Vagina (tissue), 2 donors: ENCODE measurements around the gene MAG. TPM values are rescaled to one million over a fixed set of nuclear protein-coding genes. Genes with fewer than 3 reads are reported as not detected.

Experiments used
- DNase-seq, 2 donors: peaks; one replicate each; pipeline ENCODE4 v3.0.0-alpha.2; 2017; ENCODE audit errors: extremely low spot score in 2 of 2
- H3K27ac ChIP-seq: fragments of 200-600 bp; sonication (generic); one replicate; pipeline ENCODE4 v1.5.1; 2019
- H3K27me3 ChIP-seq: fragments of 200-600 bp; sonication (generic); one replicate; pipeline ENCODE4 v1.5.1; 2019
- H3K36me3 ChIP-seq, 2 donors: fragments of 200-600 bp; sonication (generic); one replicate each; pipeline ENCODE4 v1.5.1; 2017 to 2019
- H3K4me1 ChIP-seq: fragments of 200-600 bp; sonication (generic); one replicate; pipeline ENCODE4 v1.5.1; 2019
- H3K4me3 ChIP-seq, 2 donors: fragments of 200-600 bp; sonication (generic); 1 replicate in 1 of 2; 2 replicates in 1 of 2; pipeline ENCODE4 v1.5.1; 2016 to 2019
- H3K9me3 ChIP-seq: fragments of 200-600 bp; sonication (generic); one replicate; pipeline ENCODE4 v1.5.1; 2019
- CTCF ChIP-seq, 3 experiments: fragments of 450-650 bp in 2 of 3; fragments of 200-600 bp in 1 of 3; sonication (generic) in 1 of 3; IDR thresholded peaks; one replicate each; pipeline ENCODE4 v1.5.1; 2017 to 2019; ENCODE audit warnings: antibody characterized with exemption in 3 of 3, mild to moderate bottlenecking in 2 of 3, moderate library complexity in 2 of 3
- POLR2A ChIP-seq, 2 donors: fragments of 450-650 bp; IDR thresholded peaks; one replicate each; pipeline ENCODE4 v1.6.1; 2017; ENCODE audit warnings: antibody characterized with exemption in 2 of 2, mild to moderate bottlenecking in 2 of 2, moderate library complexity in 2 of 2
- POLR2AphosphoS5 ChIP-seq, 2 donors: sonication (generic); formaldehyde crosslinking; IDR thresholded peaks; one replicate each; pipeline ENCODE4 v1.9.0; 2017; ENCODE audit warnings: antibody characterized with exemption in 2 of 2, mild to moderate bottlenecking in 2 of 2, low read depth in 1 of 2; ENCODE audit not compliant: insufficient read depth in 1 of 2
- intact Hi-C: fragments of 100-400 bp; cut with DNase I; formaldehyde crosslinking; loops from one replicate; pipeline ENCODE4 v1.15.1; 2023
- total RNA-seq: library from RNA; depleted of rRNA; stranded (reverse); fragments of >200 nt; gene quantifications from one replicate; pipeline ENCODE4 v1.2.3, GENCODE V29; 2016

The MAG gene
- total RNA-seq, 1 donor from 2014 or later: not detected

DNA sequence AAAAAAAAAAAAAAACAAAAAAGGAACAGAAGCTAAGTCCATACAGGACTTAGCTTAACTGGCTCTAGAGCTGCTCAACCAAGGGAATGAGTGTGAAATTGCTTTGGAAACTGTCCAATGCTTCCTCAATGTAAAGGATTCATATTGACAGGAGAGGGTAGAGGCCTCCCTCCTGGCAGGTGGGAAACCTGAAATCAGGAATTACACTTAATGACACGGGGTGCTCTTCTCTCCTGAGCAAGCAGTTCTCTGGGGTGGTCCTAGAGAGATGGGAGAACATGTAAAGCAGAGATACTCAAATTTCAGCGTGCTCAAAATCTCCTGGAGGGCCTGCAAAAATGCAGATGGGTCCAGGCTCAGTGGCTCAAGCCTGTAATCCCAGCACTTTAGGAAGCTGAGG, 3.6 kb upstream of the MAG start:
- no peak for TF ChIP-seq POLR2AphosphoS5 (IDR thresholded peaks at IDR 0.05; ENCODE audit: insufficient read depth in 1 of 2, low read depth in 1 of 2)
- TF ChIP-seq POLR2A (IDR thresholded peaks at IDR 0.05): no peak
- no peak for TF ChIP-seq CTCF (IDR thresholded peaks at IDR 0.05)
- H3K4me1 ChIP-seq: no peaks in the 10 kb centered on the region
- H3K27ac ChIP-seq: no peak overlapping the region
- no peak overlapping the region for H3K4me3 ChIP-seq
- H3K27me3 ChIP-seq: no peaks in the 10 kb centered on the region
- DNase-seq: no peak
- intact Hi-C loops: no loop called here
- no peaks in the 10 kb centered on the region for H3K36me3 ChIP-seq
- H3K9me3 ChIP-seq: no peaks in the 10 kb centered on the region

DNA sequence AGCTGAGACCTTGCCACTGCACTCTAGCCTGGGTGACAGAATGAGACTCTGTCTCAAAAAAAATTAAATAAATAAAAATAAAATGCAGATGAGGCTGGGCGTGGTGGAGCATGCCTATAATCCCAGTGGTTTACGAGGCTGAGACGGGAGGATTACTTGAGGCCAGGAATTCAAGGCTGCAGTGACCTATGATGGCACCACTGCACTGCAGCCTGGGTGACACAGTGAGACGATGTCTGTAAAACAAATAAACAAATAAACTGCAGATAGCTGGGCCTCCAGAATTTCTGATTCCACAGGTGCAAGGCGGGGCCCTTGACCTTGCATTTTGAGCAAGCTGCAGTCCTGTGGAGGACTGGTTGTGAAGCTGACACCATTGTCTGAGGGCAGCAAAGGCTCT, 3.1 kb upstream of the MAG start:
- Histone ChIP-seq H3K9me3 (no peaks in the 10 kb centered on the region), H3K27me3 (no peaks in the 10 kb centered on the region), H3K4me1 (no peaks in the 10 kb centered on the region), H3K4me3 (no peak overlapping the region), H3K27ac (no peak overlapping the region), H3K36me3 (no peaks in the 10 kb centered on the region)
- DNase-seq: no peak
- TF ChIP-seq POLR2AphosphoS5 (IDR thresholded peaks at IDR 0.05; ENCODE audit: insufficient read depth in 1 of 2, low read depth in 1 of 2): no peak
- no peak for TF ChIP-seq POLR2A (IDR thresholded peaks at IDR 0.05)
- no peak for TF ChIP-seq CTCF (IDR thresholded peaks at IDR 0.05)
- intact Hi-C loops: no loop called here

DNA sequence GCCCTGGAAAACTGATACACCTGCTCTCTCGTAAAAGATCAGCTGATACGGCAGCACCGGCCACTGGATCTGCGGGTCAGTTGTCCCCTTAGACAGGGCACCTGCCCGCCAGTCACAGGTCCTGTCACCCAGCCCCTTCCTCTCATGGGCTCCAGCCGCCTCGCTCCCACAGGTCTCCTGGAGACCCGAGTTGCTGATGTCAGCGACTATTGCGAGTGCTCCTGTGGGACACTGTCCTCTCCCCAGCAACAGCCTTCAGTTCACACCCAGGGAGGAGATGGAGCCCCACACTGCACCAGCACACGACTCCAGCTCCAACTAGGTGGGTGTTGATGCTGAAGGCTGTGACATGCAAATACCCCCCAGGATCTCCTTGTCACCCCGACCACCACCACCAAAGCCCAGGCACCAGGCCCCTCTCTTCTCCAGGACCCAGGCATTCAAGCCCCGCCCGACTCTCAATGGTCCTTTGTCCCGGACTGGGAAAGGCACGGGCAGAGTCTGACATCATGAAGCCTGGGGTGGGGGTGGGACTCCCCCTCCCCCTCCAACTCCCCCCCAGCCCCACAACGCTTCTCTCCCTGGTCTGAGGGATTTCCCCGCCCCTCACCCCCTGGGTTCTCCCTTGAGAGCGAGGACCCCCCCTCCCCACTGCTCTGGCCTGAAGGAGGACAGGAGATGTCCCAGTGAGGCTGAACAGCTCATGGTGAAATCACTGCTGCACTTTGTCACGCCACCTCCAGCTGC, 1.4 kb upstream of the MAG start:
- TF ChIP-seq POLR2AphosphoS5 (IDR thresholded peaks at IDR 0.05; ENCODE audit: insufficient read depth in 1 of 2, low read depth in 1 of 2) (no peak), POLR2A (IDR thresholded peaks at IDR 0.05) (no peak), CTCF (IDR thresholded peaks at IDR 0.05) (no peak)
- no peaks in the 10 kb centered on the region for H3K4me1 ChIP-seq
- no peak overlapping the region for H3K27ac ChIP-seq
- intact Hi-C loops: no loop called here
- no peak for DNase-seq
- no peaks in the 10 kb centered on the region for H3K9me3 ChIP-seq
- H3K36me3 ChIP-seq: no peaks in the 10 kb centered on the region
- H3K4me3 ChIP-seq: no peak overlapping the region
- H3K27me3 ChIP-seq: no peaks in the 10 kb centered on the region

- H3K27me3 ChIP-seq: no peaks in the 10 kb centered on the region
- no peaks in the 10 kb centered on the region for H3K4me1 ChIP-seq
- no peak overlapping the region for H3K4me3 ChIP-seq
- H3K9me3 ChIP-seq: no peaks in the 10 kb centered on the region
- no peaks in the 10 kb centered on the region for H3K36me3 ChIP-seq
- no peak for DNase-seq
- intact Hi-C loops: no loop called here
- no peak for TF ChIP-seq POLR2A (IDR thresholded peaks at IDR 0.05)
- H3K27ac ChIP-seq: no peak overlapping the region
These were observed 702 bp upstream of the MAG start for GRCh38 chr19:35291259-35291658.

DNA sequence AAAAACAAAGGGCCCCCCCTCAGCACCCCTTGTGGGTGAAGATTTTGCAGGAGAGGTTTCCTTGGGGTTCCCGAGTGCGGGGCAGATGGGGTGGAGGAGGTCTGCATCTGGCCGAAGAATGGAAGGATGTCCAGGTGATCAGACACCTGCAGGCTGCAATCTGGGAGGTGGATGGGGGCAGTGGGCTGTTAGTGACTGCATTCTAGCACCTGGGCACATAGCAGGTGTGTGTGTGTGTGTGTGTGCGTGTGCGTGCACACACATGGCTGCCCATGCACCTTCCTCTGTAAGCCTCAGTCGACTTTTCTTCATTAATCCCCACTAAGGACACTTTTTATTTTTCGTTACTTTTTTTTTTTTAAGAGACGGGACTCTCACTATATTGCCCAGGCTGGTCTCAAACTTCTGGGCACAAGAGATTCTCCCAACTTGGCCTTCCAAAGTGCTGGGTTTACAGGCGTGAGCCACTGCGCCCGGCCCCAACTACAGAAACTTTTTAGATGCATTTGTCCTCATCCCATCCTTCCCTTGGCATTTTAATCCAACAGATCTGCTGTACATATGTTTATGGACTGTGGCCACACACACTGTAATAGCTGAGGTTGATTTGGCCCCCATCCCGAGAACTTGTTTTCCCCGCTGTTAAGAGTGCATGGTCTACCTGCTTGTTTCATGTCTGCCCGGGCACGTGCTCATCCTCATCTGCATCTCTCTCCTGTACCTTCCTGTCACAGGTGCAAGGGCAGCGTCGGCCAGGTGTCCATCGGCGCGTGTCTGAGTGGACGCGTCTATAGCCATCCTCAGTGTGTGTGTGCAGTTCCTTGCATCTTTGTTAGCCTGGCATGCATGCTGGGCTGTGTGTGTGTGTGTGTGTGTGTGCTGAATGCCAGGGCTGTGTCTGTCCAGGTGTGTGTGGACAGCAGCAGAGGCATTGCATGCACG, 731 bp downstream of the MAG start:
- DNase-seq: no peak
- Histone ChIP-seq H3K27ac (no peak overlapping the region), H3K9me3 (no peaks in the 10 kb centered on the region), H3K4me3 (no peak overlapping the region), H3K36me3 (no peaks in the 10 kb centered on the region), H3K4me1 (no peaks in the 10 kb centered on the region), H3K27me3 (no peaks in the 10 kb centered on the region)
- TF ChIP-seq POLR2A (IDR thresholded peaks at IDR 0.05) (no peak), CTCF (IDR thresholded peaks at IDR 0.05) (no peak), POLR2AphosphoS5 (IDR thresholded peaks at IDR 0.05; ENCODE audit: insufficient read depth in 1 of 2, low read depth in 1 of 2) (no peak)
- intact Hi-C loops: no loop called here
